ENCODE results near the gene BPIFA3. TPM values are rescaled to one million over a fixed set of nuclear protein-coding genes. Genes with fewer than 3 reads are reported as not detected.
A peak's percentile ranks its signal among the peaks of the same experiment; 100 is the strongest.

Gene BPIFA3
- total and polyA plus RNA-seq, 2 donors (not counting 1 experiment from before 2014, with no cell fraction given), result not detected

- Histone ChIP-seq H2AFZ (ENCODE audit: low read length) (no peak overlapping the region), H3K36me3 (ENCODE audit: control insufficient read depth, insufficient read depth, low read length) (no peaks in the 10 kb centered on the region), H3K4me3 (replicated peaks in 1 of 4; ENCODE audit: control extremely low read depth in 1 of 4, insufficient read depth in 1 of 4, low read depth in 3 of 4, low read length in 4 of 4) (no peak overlapping the region), H3K27me3 (ENCODE audit: control insufficient read depth, insufficient read depth, low read length) (no peaks in the 10 kb centered on the region), H3K79me2 (ENCODE audit: control insufficient read depth, insufficient read depth, low read length) (no peaks in the 10 kb centered on the region), H3K4me1 (ENCODE audit: control insufficient read depth, extremely low read depth, insufficient read depth, low read length) (no peaks in the 10 kb centered on the region), H3K9ac (ENCODE audit: insufficient read depth, low read length) (no peak overlapping the region), H3K4me2 (ENCODE audit: extremely low read depth, insufficient read depth, low read length) (no peak overlapping the region), H3K27ac (ENCODE audit: insufficient read depth, low read length) (no peak overlapping the region), H4K20me1 (ENCODE audit: control insufficient read depth, extremely low read depth, insufficient read depth, low read length) (no peaks in the 10 kb centered on the region), H3K9me3 (ENCODE audit: control insufficient read depth, insufficient read depth, low read depth, low read length) (no peaks in the 10 kb centered on the region)
- TF ChIP-seq CTCF (conservative IDR thresholded peaks at IDR 0.05 in 1 of 2, IDR thresholded peaks at IDR 0.05 in 1 of 2; ENCODE audit: low read depth in 1 of 2, low read length in 2 of 2) (peak; percentile 51 to 67), EZH2 (IDR thresholded peaks at IDR 0.05; ENCODE audit: low read length, missing control alignments) (no peak)
- peak; percentile 47 to 54 for DNase-seq (ENCODE audit: low read depth in 2 of 2)
Measured at GRCh38 chr20:33262658-33263065, 45.5 kb downstream of the BPIFA3 start.

- no peak for DNase-seq (ENCODE audit: low read depth in 2 of 2)
- H3K36me3 ChIP-seq (ENCODE audit: control insufficient read depth, insufficient read depth, low read length), result no peaks in the 10 kb centered on the region
- no peak overlapping the region for H3K4me3 ChIP-seq (replicated peaks in 1 of 4; ENCODE audit: control extremely low read depth in 1 of 4, insufficient read depth in 1 of 4, low read depth in 3 of 4, low read length in 4 of 4)
- H3K27ac ChIP-seq (ENCODE audit: insufficient read depth, low read length), result no peak overlapping the region
- H3K4me1 ChIP-seq (ENCODE audit: control insufficient read depth, extremely low read depth, insufficient read depth, low read length), result no peaks in the 10 kb centered on the region
- H2AFZ ChIP-seq (ENCODE audit: low read length), result no peak overlapping the region
- H3K79me2 ChIP-seq (ENCODE audit: control insufficient read depth, insufficient read depth, low read length), result no peaks in the 10 kb centered on the region
- H3K9me3 ChIP-seq (ENCODE audit: control insufficient read depth, insufficient read depth, low read depth, low read length), result no peaks in the 10 kb centered on the region
- no peak overlapping the region for H3K4me2 ChIP-seq (ENCODE audit: extremely low read depth, insufficient read depth, low read length)
- no peak for TF ChIP-seq CTCF (conservative IDR thresholded peaks at IDR 0.05 in 1 of 2, IDR thresholded peaks at IDR 0.05 in 1 of 2; ENCODE audit: low read depth in 1 of 2, low read length in 2 of 2)
- no peak for TF ChIP-seq EZH2 (IDR thresholded peaks at IDR 0.05; ENCODE audit: low read length, missing control alignments)
- no peaks in the 10 kb centered on the region for H4K20me1 ChIP-seq (ENCODE audit: control insufficient read depth, extremely low read depth, insufficient read depth, low read length)
- no peaks in the 10 kb centered on the region for H3K27me3 ChIP-seq (ENCODE audit: control insufficient read depth, insufficient read depth, low read length)
- H3K9ac ChIP-seq (ENCODE audit: insufficient read depth, low read length), result no peak overlapping the region
Measured at GRCh38 chr20:33263784-33264183, 46.6 kb downstream of the BPIFA3 start.

- no peak overlapping the region for H2AFZ ChIP-seq (ENCODE audit: low read length)
- H3K4me3 ChIP-seq (replicated peaks in 1 of 4; ENCODE audit: control extremely low read depth in 1 of 4, insufficient read depth in 1 of 4, low read depth in 3 of 4, low read length in 4 of 4), result no peak overlapping the region
- no peaks in the 10 kb centered on the region for H4K20me1 ChIP-seq (ENCODE audit: control insufficient read depth, extremely low read depth, insufficient read depth, low read length)
- DNase-seq (ENCODE audit: low read depth in 2 of 2), result no peak
- no peaks in the 10 kb centered on the region for H3K9me3 ChIP-seq (ENCODE audit: control insufficient read depth, insufficient read depth, low read depth, low read length)
- TF ChIP-seq EZH2 (IDR thresholded peaks at IDR 0.05; ENCODE audit: low read length, missing control alignments), result no peak
- no peak for TF ChIP-seq CTCF (conservative IDR thresholded peaks at IDR 0.05 in 1 of 2, IDR thresholded peaks at IDR 0.05 in 1 of 2; ENCODE audit: low read depth in 1 of 2, low read length in 2 of 2)
- H3K27me3 ChIP-seq (ENCODE audit: control insufficient read depth, insufficient read depth, low read length), result peaks cover 3% of the 10 kb centered on the region
- H3K9ac ChIP-seq (ENCODE audit: insufficient read depth, low read length), result no peak overlapping the region
- no peak overlapping the region for H3K4me2 ChIP-seq (ENCODE audit: extremely low read depth, insufficient read depth, low read length)
- no peak overlapping the region for H3K27ac ChIP-seq (ENCODE audit: insufficient read depth, low read length)
- H3K4me1 ChIP-seq (ENCODE audit: control insufficient read depth, extremely low read depth, insufficient read depth, low read length), result no peaks in the 10 kb centered on the region
- no peaks in the 10 kb centered on the region for H3K79me2 ChIP-seq (ENCODE audit: control insufficient read depth, insufficient read depth, low read length)
- H3K36me3 ChIP-seq (ENCODE audit: control insufficient read depth, insufficient read depth, low read length), result no peaks in the 10 kb centered on the region
Measured at GRCh38 chr20:33267701-33268100, 50.5 kb downstream of the BPIFA3 start.
